SJSA1 (cell line): Measurements from ENCODE around the gene MATN1. TPM values are rescaled to one million over a fixed set of nuclear protein-coding genes. Genes with fewer than 3 reads are reported as not detected.
A peak's percentile ranks its signal among the peaks of the same experiment; 100 is the strongest.

ENCODE experiments used
- DNase-seq, 2 experiments: peaks; one replicate each; pipeline ENCODE4 v3.0.0-alpha.2; 2015 to 2020; ENCODE audit warnings: low spot score in 2 of 2, low read depth in 1 of 2
- H3K27ac ChIP-seq: fragments of 250-450 bp; sonication (Bioruptor Pico); 2 replicates; pipeline ENCODE4 v1.5.1; 2020; ENCODE audit warnings: mild to moderate bottlenecking, moderate library complexity
- H3K27me3 ChIP-seq: fragments of 250-450 bp; sonication (Bioruptor Pico); replicated peaks from 2 replicates; pipeline ENCODE4 v1.5.1; 2020; ENCODE audit warnings: mild to moderate bottlenecking, moderate library complexity
- H3K36me3 ChIP-seq: fragments of 250-450 bp; sonication (Bioruptor Pico); 2 replicates; pipeline ENCODE4 v1.5.1; 2020; ENCODE audit warnings: mild to moderate bottlenecking
- H3K4me1 ChIP-seq: fragments of 250-450 bp; sonication (Bioruptor Pico); replicated peaks from 2 replicates; pipeline ENCODE4 v1.6.1; 2021; ENCODE audit warnings: mild to moderate bottlenecking
- H3K4me3 ChIP-seq: fragments of 250-450 bp; sonication (Bioruptor Pico); 2 replicates; pipeline ENCODE4 v1.5.1; 2020; ENCODE audit warnings: mild to moderate bottlenecking
- H3K9me3 ChIP-seq: fragments of 250-450 bp; sonication (Bioruptor Pico); replicated peaks from 2 replicates; pipeline ENCODE4 v1.5.1; 2020; ENCODE audit warnings: mild to moderate bottlenecking
- total RNA-seq: library from RNA; depleted of rRNA; stranded (reverse); fragments of >200 nt; shearing (Covaris generic); gene quantifications from 2 replicates; pipeline ENCODE4 v1.2.3, GENCODE V29; 2014

MATN1 gene
- total RNA-seq, 1 experiment from 2014 or later: 0.26 TPM

GRCh38 chr1:30727824-30728223, 4.4 kb upstream of the MATN1 start:
- DNase-seq: peak in 1 of 2 experiments; percentile 22
- Histone ChIP-seq H3K4me3 (no peak overlapping the region), H3K4me1 (peaks cover 15% of the 10 kb centered on the region), H3K27me3 (no peaks in the 10 kb centered on the region), H3K27ac (no peak overlapping the region), H3K36me3 (no peaks in the 10 kb centered on the region), H3K9me3 (no peaks in the 10 kb centered on the region)

GRCh38 chr1:30726773-30727684, 3.6 kb upstream of the MATN1 start:
- H3K4me3 ChIP-seq: no peak overlapping the region
- H3K27ac ChIP-seq: no peak overlapping the region
- no peak for DNase-seq
- H3K27me3 ChIP-seq: no peaks in the 10 kb centered on the region
- H3K36me3 ChIP-seq: no peaks in the 10 kb centered on the region
- H3K4me1 ChIP-seq: peaks cover 10% of the 10 kb centered on the region
- H3K9me3 ChIP-seq: no peaks in the 10 kb centered on the region

DNA sequence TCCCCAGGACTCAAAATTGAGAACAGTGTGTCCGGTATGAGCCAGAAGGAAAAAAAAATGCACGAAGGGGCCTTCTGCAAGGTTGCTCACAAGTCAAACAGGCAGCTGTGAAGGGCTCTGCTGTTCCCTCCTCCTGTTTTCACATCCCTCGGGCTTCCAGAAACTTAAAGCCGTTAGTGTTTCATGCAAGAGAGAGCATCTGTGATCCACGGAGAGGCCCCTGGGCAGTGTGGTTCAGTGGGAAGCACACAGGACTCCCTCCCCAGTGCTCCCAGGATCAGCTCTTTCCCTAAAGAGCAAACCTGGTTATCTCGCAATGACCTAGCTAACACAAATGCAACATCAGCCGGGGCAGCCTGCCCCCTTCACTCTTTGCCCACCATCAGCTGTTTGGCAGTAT, 2.9 kb upstream of the MATN1 start:
- Histone ChIP-seq H3K9me3 (no peaks in the 10 kb centered on the region), H3K4me1 (peaks cover 10% of the 10 kb centered on the region), H3K27ac (no peak overlapping the region), H3K36me3 (no peaks in the 10 kb centered on the region), H3K27me3 (no peaks in the 10 kb centered on the region), H3K4me3 (no peak overlapping the region)
- no peak for DNase-seq

DNA sequence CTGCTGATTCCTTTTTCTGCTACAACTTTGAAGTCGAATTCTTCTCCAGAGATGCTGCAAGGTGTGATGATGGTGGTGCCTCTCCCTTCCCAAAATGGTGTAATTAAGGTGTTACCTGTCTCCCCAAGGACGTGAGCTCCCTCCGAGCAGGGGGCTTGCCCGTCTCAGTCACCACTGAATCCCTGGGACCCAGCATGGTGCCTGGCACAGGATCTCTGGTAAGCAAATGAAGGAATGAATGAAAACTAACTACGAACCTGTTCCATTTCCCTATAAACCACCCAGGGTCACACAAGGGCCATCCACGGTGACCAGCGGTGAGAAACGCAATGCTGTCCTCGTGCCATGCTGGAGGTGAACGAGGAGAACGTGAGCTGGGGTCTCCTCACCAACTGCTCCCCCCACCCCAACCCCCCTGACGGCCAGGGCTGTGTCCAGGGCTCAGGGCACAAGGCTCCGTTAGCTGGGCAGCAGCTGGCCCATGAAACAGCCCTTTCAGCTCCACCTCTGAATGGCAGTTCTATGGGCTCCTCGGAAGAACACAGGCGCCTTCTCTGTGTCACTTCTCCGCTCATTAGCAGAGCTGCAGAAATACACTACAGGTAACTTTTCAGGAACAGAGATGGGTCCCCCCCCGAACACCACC, 2.2 kb upstream of the MATN1 start:
- H3K4me3 ChIP-seq: no peak overlapping the region
- H3K4me1 ChIP-seq: peaks cover 10% of the 10 kb centered on the region
- H3K36me3 ChIP-seq: no peaks in the 10 kb centered on the region
- no peak overlapping the region for H3K27ac ChIP-seq
- DNase-seq: no peak
- H3K9me3 ChIP-seq: no peaks in the 10 kb centered on the region
- H3K27me3 ChIP-seq: no peaks in the 10 kb centered on the region

DNA sequence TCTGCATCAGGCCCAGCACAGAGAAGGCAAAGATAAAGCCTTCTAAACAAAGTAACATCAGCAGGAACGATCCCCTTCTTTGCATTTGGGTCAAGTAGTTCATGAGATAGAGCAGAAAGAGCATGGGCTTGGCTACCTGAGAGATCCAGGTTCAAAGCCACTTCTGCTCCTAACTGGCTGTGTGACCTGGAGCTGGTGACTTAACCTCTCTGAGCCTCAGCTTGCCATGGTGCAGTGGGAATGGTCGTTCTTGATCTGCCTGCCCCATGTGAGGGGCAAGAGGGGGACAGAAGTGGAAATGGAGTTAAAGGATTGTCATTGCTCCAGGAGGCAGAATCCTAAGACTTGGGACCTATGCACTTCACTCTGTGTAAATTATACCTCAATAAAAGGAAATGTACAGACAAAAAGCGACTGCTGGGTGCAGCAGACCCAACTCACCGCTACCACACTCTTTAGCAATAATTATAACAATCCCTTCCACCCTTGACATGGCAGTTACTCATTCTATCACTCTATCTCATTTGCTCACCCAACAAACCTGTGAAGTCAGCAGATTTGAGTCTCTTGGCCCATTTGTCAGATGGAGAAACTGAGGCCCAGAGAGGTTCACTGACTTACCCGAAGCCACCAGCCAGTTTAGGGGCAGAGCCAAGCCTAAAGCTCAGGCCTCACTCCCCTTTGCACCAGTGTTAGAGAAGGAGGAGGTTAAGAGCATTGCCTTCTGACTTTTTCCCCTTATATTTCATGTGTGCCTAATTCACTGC, 1.5 kb upstream of the MATN1 start:
- H3K4me1 ChIP-seq: peaks cover 10% of the 10 kb centered on the region
- no peak for DNase-seq
- no peaks in the 10 kb centered on the region for H3K27me3 ChIP-seq
- no peaks in the 10 kb centered on the region for H3K36me3 ChIP-seq
- no peak overlapping the region for H3K27ac ChIP-seq
- H3K9me3 ChIP-seq: no peaks in the 10 kb centered on the region
- H3K4me3 ChIP-seq: no peak overlapping the region

- peaks cover 15% of the 10 kb centered on the region for H3K4me1 ChIP-seq
- H3K36me3 ChIP-seq: no peaks in the 10 kb centered on the region
- no peak overlapping the region for H3K4me3 ChIP-seq
- DNase-seq: no peak
- no peak overlapping the region for H3K27ac ChIP-seq
- H3K27me3 ChIP-seq: no peaks in the 10 kb centered on the region
- H3K9me3 ChIP-seq: no peaks in the 10 kb centered on the region
These were observed 790 bp upstream of the MATN1 start for GRCh38 chr1:30724175-30724574.

DNA sequence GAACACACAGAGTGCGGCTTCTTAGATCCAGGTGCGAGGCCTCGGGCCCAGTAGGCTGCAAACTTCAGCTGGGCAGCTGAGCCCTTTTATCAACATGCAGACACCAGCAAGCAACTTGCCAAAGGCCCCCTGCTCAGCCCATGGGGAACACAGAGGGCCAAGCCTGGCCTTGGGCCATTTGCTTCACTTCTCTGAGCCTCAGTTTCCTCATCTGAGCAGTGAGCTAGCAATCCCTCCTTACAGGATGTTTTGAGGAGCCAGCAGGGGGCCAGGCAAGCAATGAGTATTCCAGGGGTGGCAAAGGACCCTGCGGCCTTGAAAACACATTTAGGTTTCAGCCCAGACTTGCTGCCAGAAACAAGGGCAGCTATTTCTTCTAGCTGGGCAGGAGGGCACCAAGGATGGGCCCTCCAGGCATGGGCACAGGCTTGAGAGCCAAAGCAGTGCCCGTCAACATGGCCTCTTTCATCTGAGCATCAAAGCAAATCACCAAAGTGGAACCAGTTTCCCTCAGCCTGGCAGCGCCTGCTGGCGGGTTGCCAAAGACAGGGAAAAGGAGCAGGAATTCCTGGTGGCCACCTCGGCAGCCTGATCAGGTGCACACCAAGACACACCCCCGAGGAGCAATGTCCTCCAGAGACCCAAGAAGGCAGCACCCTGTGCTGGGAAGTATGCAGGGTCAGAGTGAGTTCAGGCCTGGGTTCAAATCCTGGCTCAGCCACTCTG, 1.4 kb downstream of the MATN1 start:
- Histone ChIP-seq H3K9me3 (peaks cover 5% of the 10 kb centered on the region; the same call in 1 of the 2 replicates), H3K4me1 (peaks cover 15% of the 10 kb centered on the region), H3K4me3 (no peak overlapping the region), H3K27me3 (no peaks in the 10 kb centered on the region), H3K27ac (no peak overlapping the region), H3K36me3 (0 out of 2 replicates have a peak, but pooled peaks cover 3% of the 10 kb centered on the region)
- DNase-seq: no peak

GRCh38 chr1:30721341-30721793, 2.0 kb downstream of the MATN1 start:
- no peaks in the 10 kb centered on the region for H3K27me3 ChIP-seq
- H3K27ac ChIP-seq: no peak overlapping the region
- H3K4me1 ChIP-seq: peaks cover 15% of the 10 kb centered on the region
- H3K9me3 ChIP-seq: peaks cover 7% of the 10 kb centered on the region; the same call in 1 of the 2 replicates
- 0 out of 2 replicates have a peak, but pooled peaks cover 3% of the 10 kb centered on the region for H3K36me3 ChIP-seq
- DNase-seq: no peak
- H3K4me3 ChIP-seq: no peak overlapping the region

GRCh38 chr1:30720271-30721223, 2.8 kb downstream of the MATN1 start:
- Histone ChIP-seq H3K4me3 (no peak overlapping the region), H3K27me3 (no peaks in the 10 kb centered on the region), H3K4me1 (peaks cover 15% of the 10 kb centered on the region), H3K36me3 (0 out of 2 replicates have a peak, but pooled peaks cover 3% of the 10 kb centered on the region), H3K27ac (no peak overlapping the region), H3K9me3 (peaks cover 13% of the 10 kb centered on the region)
- DNase-seq: no peak

DNA sequence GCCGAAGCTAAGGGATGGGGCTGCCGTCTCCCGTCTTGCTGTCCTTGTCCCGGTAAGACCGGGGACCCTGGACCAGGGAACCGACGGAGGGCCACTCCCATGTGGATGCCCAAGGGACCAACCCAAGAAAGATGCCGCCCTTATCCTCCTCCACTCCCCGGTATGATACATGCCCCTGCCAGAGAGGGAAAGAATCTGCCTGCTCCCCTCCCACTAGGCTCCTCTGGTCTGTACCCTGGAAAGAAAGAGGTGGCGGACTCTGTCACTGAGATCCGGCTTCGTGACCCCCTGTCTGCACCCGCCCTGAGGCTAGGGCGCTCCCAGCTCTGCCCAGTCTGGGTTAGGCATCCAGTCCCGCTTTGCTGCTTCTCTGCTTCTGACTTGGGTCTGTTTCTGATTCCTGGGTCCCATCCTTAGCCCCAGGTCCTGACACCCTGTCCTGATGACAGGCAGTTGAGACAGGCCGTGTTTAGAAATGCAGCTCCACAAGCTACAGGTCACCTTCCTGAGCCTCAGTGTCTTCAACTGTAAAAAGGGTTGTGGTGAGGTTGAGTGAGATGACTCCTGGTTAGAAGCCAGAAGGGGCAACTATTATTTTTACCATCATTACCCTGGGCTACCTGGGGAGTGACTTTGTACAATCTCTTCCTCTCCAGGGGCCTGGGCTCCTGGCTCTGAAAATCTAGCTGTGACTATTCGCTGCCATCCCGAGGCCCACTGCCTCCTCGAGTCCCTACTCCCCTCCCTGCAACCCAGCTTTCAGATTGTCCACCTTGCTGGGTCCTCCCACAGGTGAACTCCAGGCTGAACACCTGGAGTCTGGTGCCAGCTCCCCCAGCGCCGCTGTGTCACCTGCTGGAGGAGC, 3.7 kb downstream of the MATN1 start:
- 0 out of 2 replicates have a peak, but pooled peaks cover 3% of the 10 kb centered on the region for H3K36me3 ChIP-seq
- peaks cover 18% of the 10 kb centered on the region for H3K9me3 ChIP-seq
- H3K27me3 ChIP-seq: no peaks in the 10 kb centered on the region
- H3K4me3 ChIP-seq: peak overlapping the region; percentile 57
- peaks cover 15% of the 10 kb centered on the region for H3K4me1 ChIP-seq
- DNase-seq: peak in 1 of 2 experiments; percentile 82
- peak overlapping the region; percentile 97 for H3K27ac ChIP-seq

DNA sequence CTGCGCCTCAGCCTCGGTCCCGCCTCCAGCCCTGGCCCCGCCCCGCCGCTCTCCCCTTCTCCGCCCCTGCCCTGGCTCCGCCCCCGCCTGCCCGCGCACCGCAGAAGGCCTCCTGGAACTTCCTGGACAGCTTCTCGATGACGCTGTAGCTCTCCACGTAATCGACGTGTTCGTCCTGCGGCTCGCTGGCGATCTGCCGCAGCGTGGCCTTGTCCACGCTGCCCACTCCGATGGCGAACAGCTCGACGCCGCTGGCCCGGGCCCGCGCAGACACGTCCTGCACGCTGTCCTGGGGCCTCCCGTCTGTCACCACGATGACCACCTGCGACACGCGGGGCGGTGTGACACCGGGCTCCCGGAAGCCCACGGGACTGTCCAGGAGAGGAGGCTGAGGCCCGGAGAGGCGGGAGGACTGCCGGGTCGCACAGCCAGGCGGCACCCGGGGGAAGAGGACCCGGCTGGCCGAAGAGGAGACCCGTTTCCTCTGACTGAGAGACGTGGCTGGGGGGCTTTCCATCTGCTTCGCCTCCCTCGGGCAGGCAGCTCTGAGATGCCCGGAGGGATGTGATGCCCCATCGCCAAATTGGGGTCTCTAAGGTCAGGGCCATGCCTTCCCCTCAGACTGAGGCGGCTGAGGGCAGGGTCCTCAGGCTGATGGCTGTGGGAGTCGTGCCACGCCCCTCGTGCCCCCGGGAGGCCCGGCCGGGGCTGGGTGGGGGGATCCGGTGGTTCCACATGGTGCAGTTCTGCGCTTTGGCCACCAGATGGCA, 4.6 kb downstream of the MATN1 start:
- Histone ChIP-seq H3K27ac (peak overlapping the region; percentile 97), H3K36me3 (0 out of 2 replicates have a peak, but pooled peaks cover 3% of the 10 kb centered on the region), H3K9me3 (peaks cover 18% of the 10 kb centered on the region), H3K27me3 (no peaks in the 10 kb centered on the region), H3K4me3 (peak overlapping the region; percentile 57), H3K4me1 (peaks cover 15% of the 10 kb centered on the region)
- DNase-seq: peak in 1 of 2 experiments; percentile 91
